Measurements from ENCODE around the gene MRC2.

MRC2 gene

GRCh38 chr17:62714016-62714777 lies 86.7 kb downstream of the MRC2 start:
- DNase-seq (ENCODE audit: low spot score) = no peak
- TF ChIP-seq CTCF (IDR thresholded peaks at IDR 0.05; ENCODE audit: borderline replicate concordance, control extremely low read depth, extremely low read depth, insufficient read depth, missing control alignments) = no peak
- in situ Hi-C loops (cut with MboI; ENCODE audit: low sequenced_read_pairs, unreplicated experiment) = no loop called here

- DNase-seq (ENCODE audit: low spot score) = no peak
- in situ Hi-C loops (cut with MboI; ENCODE audit: low sequenced_read_pairs, unreplicated experiment) = no loop called here
- TF ChIP-seq CTCF (IDR thresholded peaks at IDR 0.05; ENCODE audit: borderline replicate concordance, control extremely low read depth, extremely low read depth, insufficient read depth, missing control alignments) = no peak
Observed at GRCh38 chr17:62715882-62716390, 88.5 kb downstream of the MRC2 start.

DNA sequence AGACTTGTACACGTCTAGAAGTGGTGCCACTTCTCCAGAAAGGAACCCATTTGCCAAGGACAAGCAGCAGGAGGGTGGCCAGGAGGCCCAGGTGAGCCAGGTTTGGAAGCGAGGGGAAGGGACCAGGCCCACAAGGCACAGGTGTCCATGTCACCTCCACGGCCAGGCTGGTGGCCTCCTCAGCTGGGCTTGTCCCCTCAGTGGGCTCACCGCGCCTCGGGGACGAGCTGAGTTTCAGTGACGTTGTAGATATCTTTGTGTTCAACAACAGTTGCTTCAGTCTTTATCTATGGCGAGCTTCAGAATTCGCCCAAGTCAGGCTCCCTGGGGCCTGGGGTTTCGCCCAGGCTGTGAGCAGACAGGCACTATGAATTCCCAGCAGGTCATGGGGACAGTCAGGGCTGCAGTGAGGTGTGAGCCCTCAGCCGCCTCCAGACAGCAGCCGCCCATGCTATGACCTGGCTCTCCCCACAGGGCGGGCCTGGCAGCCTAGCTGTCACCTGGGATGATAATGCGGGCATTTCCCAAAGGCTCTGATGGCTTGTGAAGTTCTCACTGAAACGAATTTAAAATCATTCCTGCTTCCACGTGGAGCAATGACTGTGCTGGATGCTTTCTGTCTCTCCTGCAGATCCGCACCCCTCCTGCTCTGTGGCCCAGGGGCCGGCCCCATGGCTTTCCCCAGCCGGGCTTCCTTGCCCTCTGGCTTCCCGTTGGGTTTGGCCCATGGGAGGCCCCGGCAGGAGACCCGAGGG lies 89.5 kb downstream of the MRC2 start:
- no peak for TF ChIP-seq CTCF (IDR thresholded peaks at IDR 0.05; ENCODE audit: borderline replicate concordance, control extremely low read depth, extremely low read depth, insufficient read depth, missing control alignments)
- no peak for DNase-seq (ENCODE audit: low spot score)
- in situ Hi-C loops (cut with MboI; ENCODE audit: low sequenced_read_pairs, unreplicated experiment) = no loop called here

GRCh38 chr17:62717589-62717855 lies 90.1 kb downstream of the MRC2 start:
- in situ Hi-C loops (cut with MboI; ENCODE audit: low sequenced_read_pairs, unreplicated experiment) = no loop called here
- TF ChIP-seq CTCF (IDR thresholded peaks at IDR 0.05; ENCODE audit: borderline replicate concordance, control extremely low read depth, extremely low read depth, insufficient read depth, missing control alignments) = no peak
- no peak for DNase-seq (ENCODE audit: low spot score)

- in situ Hi-C loops (cut with MboI; ENCODE audit: low sequenced_read_pairs, unreplicated experiment) = no loop called here
- no peak for TF ChIP-seq CTCF (IDR thresholded peaks at IDR 0.05; ENCODE audit: borderline replicate concordance, control extremely low read depth, extremely low read depth, insufficient read depth, missing control alignments)
- no peak for DNase-seq (ENCODE audit: low spot score)
Observed at GRCh38 chr17:62717889-62718288, 90.4 kb downstream of the MRC2 start.

DNA sequence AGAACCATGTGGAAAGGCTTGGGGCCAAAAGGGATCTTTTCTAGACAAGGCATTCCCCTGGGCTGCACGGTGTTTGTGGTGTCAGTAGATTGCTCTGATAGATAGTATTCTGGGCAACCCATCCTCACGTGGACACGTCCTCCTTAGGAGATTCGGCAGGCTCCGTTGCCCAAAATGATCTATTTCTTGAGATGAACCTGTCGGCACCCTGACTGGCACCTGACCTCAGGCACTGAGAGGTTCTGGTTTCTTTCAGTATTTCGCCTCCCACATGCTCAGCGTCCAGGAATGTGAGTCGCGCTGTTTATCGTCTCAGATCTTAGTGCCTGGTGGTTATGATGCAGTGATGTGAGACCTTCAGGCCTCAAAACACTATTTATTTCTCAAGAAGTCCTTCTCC lies 91.0 kb downstream of the MRC2 start:
- DNase-seq (ENCODE audit: low spot score) = no peak
- no peak for TF ChIP-seq CTCF (IDR thresholded peaks at IDR 0.05; ENCODE audit: borderline replicate concordance, control extremely low read depth, extremely low read depth, insufficient read depth, missing control alignments)
- in situ Hi-C loops (cut with MboI; ENCODE audit: low sequenced_read_pairs, unreplicated experiment) = no loop called here

Measured in GM13976 (cell line).